ENCODE results near the gene C11orf68.
A peak's percentile ranks its signal among the peaks of the same experiment; 100 is the strongest.

The C11orf68 gene

DNA sequence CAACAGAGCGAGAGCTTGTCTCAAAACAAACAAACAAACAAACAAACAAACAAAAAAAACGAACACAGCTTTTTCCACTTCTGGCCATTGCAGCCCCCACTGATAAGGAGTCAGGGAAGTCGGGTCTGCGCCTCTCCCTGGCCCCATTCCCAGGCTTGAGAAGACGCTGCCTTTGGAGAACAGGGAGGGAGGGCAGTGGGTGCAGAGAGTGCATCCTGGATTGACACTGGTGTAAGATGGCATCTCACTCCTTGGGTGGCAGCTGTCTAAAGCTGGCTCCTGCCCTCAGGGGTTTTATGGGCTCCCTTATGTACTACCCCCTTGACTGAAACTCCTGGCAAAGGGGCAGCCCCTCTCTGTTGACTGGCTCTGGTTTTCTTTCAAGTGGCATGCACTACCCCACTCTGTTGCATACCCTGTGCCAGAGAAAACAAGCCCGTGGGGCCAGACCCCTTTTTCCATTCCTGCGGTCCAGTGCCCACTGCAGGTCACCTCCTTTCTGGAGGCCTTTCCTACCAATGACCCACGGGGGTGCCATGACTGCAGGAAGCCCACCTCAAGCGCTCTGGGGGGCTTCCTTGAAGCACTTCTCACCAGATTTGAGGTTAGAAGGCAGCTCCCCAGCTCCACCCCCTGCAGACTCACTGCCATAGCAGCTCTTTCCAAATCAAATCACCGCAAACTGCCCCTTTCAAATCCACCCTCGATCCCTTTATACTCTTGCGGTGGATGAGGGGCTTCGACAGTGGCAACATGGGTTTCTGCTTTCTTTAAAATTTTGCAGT is 13.1 kb upstream of the C11orf68 start:
- Histone ChIP-seq H3K27me3 (ENCODE audit: low read depth) (no peaks in the 10 kb centered on the region), H3K36me3 (replicated peaks) (no peaks in the 10 kb centered on the region), H3K4me3 (no peak overlapping the region), H3K9me3 (no peaks in the 10 kb centered on the region), H3K4me1 (no peaks in the 10 kb centered on the region; the same call in 1 of the 2 replicates)
- in situ Hi-C loops (cut with MboI; ENCODE audit: low sequenced_read_pairs) = no loop called here
- no peak for DNase-seq (ENCODE audit: low spot score in 2 of 2)

DNA sequence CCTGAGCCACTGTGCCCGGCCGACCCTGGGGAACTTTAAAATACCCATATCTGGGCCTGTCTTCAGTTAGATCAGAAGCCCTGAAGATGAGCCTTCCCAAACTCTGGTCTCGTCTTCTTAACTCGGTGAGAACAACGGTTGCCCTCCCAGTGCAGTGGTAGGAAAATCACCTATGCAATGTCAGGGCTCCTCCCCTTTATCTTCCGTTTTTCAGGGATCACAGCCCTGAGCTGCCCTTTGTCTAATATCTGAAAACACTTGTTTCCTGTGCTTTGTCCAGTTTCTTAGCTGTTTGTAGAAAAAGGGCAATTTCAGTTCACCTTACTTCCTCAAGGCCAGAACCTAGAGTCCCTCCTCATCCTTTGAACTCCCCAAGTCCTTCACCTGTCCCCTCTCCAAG is 9.8 kb upstream of the C11orf68 start:
- DNase-seq (ENCODE audit: low spot score in 2 of 2) = no peak
- Histone ChIP-seq H3K36me3 (replicated peaks) (no peaks in the 10 kb centered on the region), H3K4me3 (no peak overlapping the region), H3K9me3 (no peaks in the 10 kb centered on the region), H3K4me1 (no peaks in the 10 kb centered on the region), H3K27me3 (ENCODE audit: low read depth) (no peaks in the 10 kb centered on the region)
- in situ Hi-C loops (cut with MboI; ENCODE audit: low sequenced_read_pairs) = no loop called here

GRCh38 chr11:65927904-65928397 is 9.1 kb upstream of the C11orf68 start:
- no peaks in the 10 kb centered on the region for H3K4me1 ChIP-seq
- H3K4me3 ChIP-seq = no peak overlapping the region
- H3K36me3 ChIP-seq (replicated peaks) = peaks cover under 1% of the 10 kb centered on the region; the same call in 1 of the 2 replicates
- no peak for DNase-seq (ENCODE audit: low spot score in 2 of 2)
- H3K27me3 ChIP-seq (ENCODE audit: low read depth) = no peaks in the 10 kb centered on the region
- in situ Hi-C loops (cut with MboI; ENCODE audit: low sequenced_read_pairs) = no loop called here
- H3K9me3 ChIP-seq = no peaks in the 10 kb centered on the region

- H3K4me1 ChIP-seq = no peaks in the 10 kb centered on the region
- in situ Hi-C loops (cut with MboI; ENCODE audit: low sequenced_read_pairs) = no loop called here
- H3K9me3 ChIP-seq = no peaks in the 10 kb centered on the region
- H3K4me3 ChIP-seq = no peak overlapping the region
- peaks cover 8% of the 10 kb centered on the region; the same call in 1 of the 2 replicates for H3K36me3 ChIP-seq (replicated peaks)
- no peaks in the 10 kb centered on the region for H3K27me3 ChIP-seq (ENCODE audit: low read depth)
- DNase-seq (ENCODE audit: low spot score in 2 of 2) = no peak
Observed at GRCh38 chr11:65925397-65925796, 6.5 kb upstream of the C11orf68 start.

DNA sequence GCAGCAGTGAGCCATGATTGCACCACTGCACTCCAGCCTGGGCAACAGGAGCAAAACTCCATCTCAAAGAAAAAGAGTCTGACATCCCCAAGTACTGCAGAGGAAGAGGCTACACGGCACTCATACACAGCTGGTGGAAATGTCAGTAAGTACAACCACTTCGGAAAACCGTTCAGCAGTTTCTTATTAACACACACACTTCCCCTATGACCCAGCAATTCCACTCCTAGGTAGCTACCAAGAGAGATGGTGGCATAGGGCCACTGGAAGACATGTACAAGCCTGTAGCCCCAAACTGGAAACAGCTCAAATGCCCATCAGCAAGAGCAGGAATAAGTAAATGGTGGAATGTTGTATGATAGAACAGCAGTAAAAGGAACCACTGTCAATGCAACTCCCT is 3.7 kb upstream of the C11orf68 start:
- Histone ChIP-seq H3K36me3 (replicated peaks) (peaks cover 13% of the 10 kb centered on the region), H3K27me3 (ENCODE audit: low read depth) (no peaks in the 10 kb centered on the region), H3K9me3 (no peaks in the 10 kb centered on the region), H3K4me1 (peaks cover 3% of the 10 kb centered on the region), H3K4me3 (no peak overlapping the region)
- in situ Hi-C loops (cut with MboI; ENCODE audit: low sequenced_read_pairs) = no loop called here
- DNase-seq (ENCODE audit: low spot score in 2 of 2) = no peak

DNA sequence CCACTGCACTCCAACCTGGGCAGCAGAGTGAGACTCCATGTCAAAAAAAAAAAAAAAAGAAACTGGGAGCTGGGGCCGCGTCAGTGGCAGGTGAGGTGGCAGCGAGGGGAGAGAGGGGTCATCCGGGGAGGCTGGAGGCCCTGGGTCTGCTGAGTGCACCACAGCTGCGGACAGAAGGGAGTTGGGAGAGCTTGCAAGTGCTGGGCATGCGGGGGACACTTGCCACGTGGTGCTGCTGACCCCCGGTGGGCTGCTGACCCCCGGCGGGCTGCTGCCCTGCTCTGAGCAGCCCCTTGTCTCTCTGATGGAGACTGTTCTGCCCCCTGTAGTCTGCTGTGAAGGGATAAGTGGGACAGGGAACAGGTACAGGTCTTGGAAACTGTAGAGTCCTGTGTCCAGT is 3.0 kb upstream of the C11orf68 start:
- H3K36me3 ChIP-seq (replicated peaks) = peaks cover 15% of the 10 kb centered on the region
- H3K9me3 ChIP-seq = no peaks in the 10 kb centered on the region
- H3K27me3 ChIP-seq (ENCODE audit: low read depth) = no peaks in the 10 kb centered on the region
- no peak for DNase-seq (ENCODE audit: low spot score in 2 of 2)
- in situ Hi-C loops (cut with MboI; ENCODE audit: low sequenced_read_pairs) = no loop called here
- H3K4me1 ChIP-seq = peaks cover 3% of the 10 kb centered on the region
- no peak overlapping the region for H3K4me3 ChIP-seq

GRCh38 chr11:65921033-65921555 is 2.2 kb upstream of the C11orf68 start:
- no peak for DNase-seq (ENCODE audit: low spot score in 2 of 2)
- H3K4me3 ChIP-seq = no peak overlapping the region
- H3K36me3 ChIP-seq (replicated peaks) = peaks cover 15% of the 10 kb centered on the region

GRCh38 chr11:65920372-65920802 is 1.5 kb upstream of the C11orf68 start:
- Histone ChIP-seq H3K4me3 (peak overlapping the region; percentile 64), H3K36me3 (replicated peaks) (peaks cover 15% of the 10 kb centered on the region)
- in situ Hi-C loops (cut with MboI; ENCODE audit: low sequenced_read_pairs) = no loop called here

More at GRCh38 chr11:65921033-65921555, 2.2 kb upstream of the C11orf68 start:
- in situ Hi-C loops (cut with MboI; ENCODE audit: low sequenced_read_pairs) = no loop called here
- no peaks in the 10 kb centered on the region for H3K9me3 ChIP-seq
- H3K4me1 ChIP-seq = peaks cover 3% of the 10 kb centered on the region
- H3K27me3 ChIP-seq (ENCODE audit: low read depth) = no peaks in the 10 kb centered on the region

GRCh38 chr11:65919573-65920371 is 910 bp upstream of the C11orf68 start:
- Histone ChIP-seq H3K4me3 (peak overlapping the region; percentile 64), H3K4me1 (peaks cover 3% of the 10 kb centered on the region), H3K27me3 (ENCODE audit: low read depth) (no peaks in the 10 kb centered on the region), H3K9me3 (no peaks in the 10 kb centered on the region), H3K36me3 (replicated peaks) (peaks cover 15% of the 10 kb centered on the region)
- in situ Hi-C loops (cut with MboI; ENCODE audit: low sequenced_read_pairs) = no loop called here
- DNase-seq (ENCODE audit: low spot score in 2 of 2) = peak in 1 of 2 experiments; percentile 62

More at GRCh38 chr11:65920372-65920802, 1.5 kb upstream of the C11orf68 start:
- Histone ChIP-seq H3K9me3 (no peaks in the 10 kb centered on the region), H3K27me3 (ENCODE audit: low read depth) (no peaks in the 10 kb centered on the region), H3K4me1 (peaks cover 3% of the 10 kb centered on the region)
- no peak for DNase-seq (ENCODE audit: low spot score in 2 of 2)

DNA sequence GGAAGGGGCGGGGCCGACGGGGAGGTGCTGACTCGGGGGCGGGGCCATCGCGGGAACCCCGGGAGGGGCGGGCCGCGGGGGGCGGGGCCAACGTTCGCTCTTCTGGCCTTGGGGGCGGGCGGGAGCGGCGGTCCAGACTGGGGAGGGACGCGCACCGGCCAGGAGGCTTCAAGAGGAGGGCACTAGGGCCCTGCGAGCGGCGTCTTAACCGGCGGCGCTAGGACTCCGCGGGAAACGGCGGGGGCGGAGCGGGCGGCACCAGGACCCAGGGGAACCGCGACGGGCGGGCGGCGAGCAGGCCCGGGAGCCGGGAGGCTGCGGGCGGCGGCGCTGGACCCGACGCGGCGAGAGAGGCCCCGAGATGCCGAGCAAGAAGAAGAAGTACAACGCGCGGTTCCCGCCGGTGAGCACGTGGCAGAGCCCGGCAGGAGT is 295 bp upstream of the C11orf68 start, which contains the start of gene DRAP1:
DRAP1 (plus strand) TSS at position 286 of the 432 bp plus-strand sequence; CDS start at position 362, 76 bp downstream.
- in situ Hi-C loops (cut with MboI; ENCODE audit: low sequenced_read_pairs) = no loop called here
- Histone ChIP-seq H3K4me3 (peak within 1 kb of the TSS; percentile 80), H3K4me1 (peaks cover 3% of the 10 kb centered on the region), H3K27me3 (ENCODE audit: low read depth) (no peaks in the 10 kb centered on the region), H3K9me3 (no peaks in the 10 kb centered on the region), H3K36me3 (replicated peaks) (peaks cover 15% of the 10 kb centered on the region)
- DNase-seq (ENCODE audit: low spot score in 2 of 2) = peak; percentile 97 to 99

GRCh38 chr11:65917434-65918210 is 1.2 kb downstream of the C11orf68 start:
- in situ Hi-C loops (cut with MboI; ENCODE audit: low sequenced_read_pairs) = no loop called here
- H3K4me1 ChIP-seq = peaks cover 3% of the 10 kb centered on the region
- peaks cover 11% of the 10 kb centered on the region for H3K36me3 ChIP-seq (replicated peaks)

DNA sequence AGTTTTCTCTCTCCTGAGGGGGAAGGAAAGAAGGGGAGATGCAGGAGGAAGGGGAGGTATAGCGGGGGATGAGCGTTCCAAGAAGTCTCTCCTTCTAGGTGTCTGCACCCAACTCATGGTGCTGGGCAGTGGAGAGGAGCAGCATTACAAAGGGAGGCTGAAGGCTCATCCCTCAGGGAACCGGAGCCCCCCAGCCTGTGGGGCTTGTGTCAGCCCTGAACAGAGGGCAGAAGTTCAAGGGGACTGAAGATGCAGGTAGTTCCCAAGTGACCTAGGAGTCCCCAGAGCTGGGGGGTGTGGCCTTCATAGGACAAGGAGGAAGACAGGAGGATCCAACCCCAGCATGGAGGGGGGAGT is 1.8 kb downstream of the C11orf68 start:
- H3K4me1 ChIP-seq = peaks cover 3% of the 10 kb centered on the region
- no peaks in the 10 kb centered on the region for H3K9me3 ChIP-seq
- H3K27me3 ChIP-seq (ENCODE audit: low read depth) = no peaks in the 10 kb centered on the region
- peaks cover 10% of the 10 kb centered on the region for H3K36me3 ChIP-seq (replicated peaks)
- no peak for DNase-seq (ENCODE audit: low spot score in 2 of 2)
- in situ Hi-C loops (cut with MboI; ENCODE audit: low sequenced_read_pairs) = no loop called here
- H3K4me3 ChIP-seq = no peak overlapping the region

More at GRCh38 chr11:65917434-65918210, 1.2 kb downstream of the C11orf68 start:
- Histone ChIP-seq H3K4me3 (peak overlapping the region; percentile 80), H3K9me3 (no peaks in the 10 kb centered on the region), H3K27me3 (ENCODE audit: low read depth) (no peaks in the 10 kb centered on the region)
- no peak for DNase-seq (ENCODE audit: low spot score in 2 of 2)

- H3K36me3 ChIP-seq (replicated peaks) = peaks cover 10% of the 10 kb centered on the region
- peaks cover 10% of the 10 kb centered on the region for H3K4me1 ChIP-seq
- in situ Hi-C loops (cut with MboI; ENCODE audit: low sequenced_read_pairs) = no loop called here
- no peak overlapping the region for H3K4me3 ChIP-seq
- H3K27me3 ChIP-seq (ENCODE audit: low read depth) = no peaks in the 10 kb centered on the region
- no peaks in the 10 kb centered on the region for H3K9me3 ChIP-seq
- DNase-seq (ENCODE audit: low spot score in 2 of 2) = no peak
Observed at GRCh38 chr11:65916391-65916790, 2.5 kb downstream of the C11orf68 start.
